Endothelial cell of umbilical vein (primary cell): ENCODE results near the gene IL10. TPM values are rescaled to one million over a fixed set of nuclear protein-coding genes. Genes with fewer than 3 reads are reported as not detected.

Source experiments
- BruUV-seq: library from RNA; stranded (reverse); fragments of 400-500 nt; replicated peaks from 2 replicates; lab custom pipeline; 2021; lab: Mats Ljungman, UMichigan
- CTCF ChIA-PET: fragments of 300-600, 350-600 bp; sonication (Branson Sonifier 250); formaldehyde crosslinking; loops from one replicate; lab custom pipeline; 2021; ENCODE audit warnings: antibody characterized with exemption, inconsistent platforms; lab: Charles Lee
- POLR2A ChIA-PET: fragments of 300-600, 350-600 bp; sonication (Branson Sonifier 250); formaldehyde crosslinking; loops from one replicate; lab custom pipeline; 2021; ENCODE audit warnings: antibody characterized with exemption, inconsistent platforms; lab: Charles Lee
- DNase-seq: peaks from one replicate; pipeline ENCODE4 v3.0.0-alpha.2; 2011; ENCODE audit warnings: low read depth, low spot score
- FAIRE-seq: peaks from 2 replicates; lab custom pipeline; 2011; peaks lifted over from hg19 to GRCh38; lab: Jason Lieb, UNC
- H2AFZ ChIP-seq: 2 replicates; pipeline ENCODE4 v1.6.0; 2012; ENCODE audit warnings: low read depth, low read length, control low read depth, inconsistent platforms
- H3K27ac ChIP-seq: 2 replicates; pipeline ENCODE4 v1.5.1; 2011; ENCODE audit warnings: low read depth, mild to moderate bottlenecking, control low read depth, low read length, moderate library complexity; ENCODE audit not compliant: insufficient read depth
- H3K27me3 ChIP-seq, 2 experiments: 2 replicates each; pipeline versions ENCODE4 v1.6.0 to v1.6.1; 2011; ENCODE audit warnings: low read length in 2 of 2, mixed read lengths in 1 of 2; ENCODE audit not compliant: control insufficient read depth in 2 of 2, insufficient read depth in 2 of 2
- H3K36me3 ChIP-seq, 2 experiments: 2 replicates in 1 of 2; 3 replicates in 1 of 2; pipeline ENCODE4 v1.5.1; 2011; ENCODE audit warnings: low read length in 2 of 2, mild to moderate bottlenecking in 1 of 2, moderate library complexity in 1 of 2; ENCODE audit not compliant: control insufficient read depth in 2 of 2, insufficient read depth in 2 of 2; ENCODE audit errors: extremely low read depth in 1 of 2
- H3K4me1 ChIP-seq: 3 replicates; pipeline ENCODE4 v1.5.1; 2011; ENCODE audit warnings: mild to moderate bottlenecking, low read length; ENCODE audit not compliant: control insufficient read depth, insufficient read depth; ENCODE audit errors: extremely low read depth
- H3K4me2 ChIP-seq: 2 replicates; pipeline ENCODE4 v1.6.1; 2011; ENCODE audit warnings: low read length, control low read depth, mixed read lengths; ENCODE audit not compliant: insufficient read depth
- H3K4me3 ChIP-seq, 3 experiments: fragments of 200-600 bp in 1 of 3; sonication (generic), shearing (Covaris generic) in 1 of 3; replicated peaks in 1 of 3; 2 replicates each; pipeline ENCODE4 v1.5.1; 2011 to 2016; ENCODE audit warnings: control low read depth in 3 of 3, low read length in 3 of 3, mild to moderate bottlenecking in 2 of 3, inconsistent platforms in 1 of 3, low read depth in 1 of 3, moderate library complexity in 1 of 3; ENCODE audit not compliant: insufficient read depth in 1 of 3
- H3K79me2 ChIP-seq: 2 replicates; pipeline ENCODE4 v1.6.0; 2012; ENCODE audit warnings: low read length, inconsistent platforms; ENCODE audit not compliant: control insufficient read depth, insufficient read depth
- H3K9ac ChIP-seq: replicated peaks from 2 replicates; pipeline ENCODE3; 2011; ENCODE audit warnings: low read length, control low read depth; ENCODE audit not compliant: insufficient read depth; ENCODE audit errors: extremely low read depth
- H3K9me1 ChIP-seq: replicated peaks from 3 replicates; pipeline ENCODE4 v1.6.0; 2011; ENCODE audit warnings: mild to moderate bottlenecking, low read length; ENCODE audit not compliant: control insufficient read depth, insufficient read depth; ENCODE audit errors: extremely low read depth
- H3K9me3 ChIP-seq: replicated peaks from 2 replicates; pipeline ENCODE4 v1.5.1; 2012; ENCODE audit warnings: low read length, inconsistent platforms; ENCODE audit not compliant: control insufficient read depth, insufficient read depth
- H4K20me1 ChIP-seq: replicated peaks from 2 replicates; pipeline ENCODE3; 2011; ENCODE audit warnings: mild to moderate bottlenecking, low read length; ENCODE audit not compliant: control insufficient read depth, insufficient read depth; ENCODE audit errors: extremely low read depth
- EZH2 ChIP-seq: IDR thresholded peaks from 2 replicates; pipeline ENCODE4 v1.6.1; 2012; ENCODE audit warnings: borderline replicate concordance, low read depth, mild to moderate bottlenecking, moderate library complexity, low read length, inconsistent platforms; ENCODE audit not compliant: severe bottlenecking
- FOS ChIP-seq: IDR thresholded peaks from 2 replicates; pipeline ENCODE4 v1.6.1; 2011; ENCODE audit warnings: mild to moderate bottlenecking, low read length, moderate library complexity, borderline replicate concordance; ENCODE audit not compliant: insufficient read depth
- GATA2 ChIP-seq: IDR thresholded peaks from 2 replicates; pipeline ENCODE4 v1.7.0; 2011; ENCODE audit warnings: low read depth, mild to moderate bottlenecking, moderate library complexity, mixed read lengths, low read length; ENCODE audit not compliant: insufficient read length, insufficient read depth
- JUN ChIP-seq: IDR thresholded peaks from 2 replicates; pipeline ENCODE4 v1.6.1; 2011; ENCODE audit warnings: borderline replicate concordance, low read depth; ENCODE audit not compliant: insufficient read length, insufficient read depth
- MAX ChIP-seq: IDR thresholded peaks from 2 replicates; pipeline ENCODE4 v1.6.1; 2011; ENCODE audit not compliant: insufficient read depth, insufficient read length
- MYC ChIP-seq: IDR thresholded peaks from one replicate; pipeline ENCODE4 v1.6.1; 2011; ENCODE audit warnings: mild to moderate bottlenecking, low read depth, low read length
- POLR2A ChIP-seq: IDR thresholded peaks from 2 replicates; pipeline ENCODE4 v1.6.1; 2012; ENCODE audit warnings: low read depth, mild to moderate bottlenecking, control low read depth, low read length
- POLR2AphosphoS5 ChIP-seq: IDR thresholded peaks from 2 replicates; pipeline ENCODE4 v1.6.1; 2012; ENCODE audit warnings: low read depth, mild to moderate bottlenecking, control low read depth, low read length, moderate library complexity; ENCODE audit not compliant: insufficient read depth
- dilution Hi-C: fragments of 300-500 bp; cut with MboI; formaldehyde crosslinking; loops from one replicate; pipeline ENCODE4 v1.15.0; 2019; ENCODE audit warnings: low sequenced_read_pairs; ENCODE audit not compliant: extremely low pct_ligation_motif_present
- intact Hi-C: fragments of 100-400 bp; cut with micrococcal nuclease; formaldehyde crosslinking; loops from one replicate; pipeline ENCODE4 v1.10.0; 2022
- polyA plus RNA-seq, 4 experiments: library from polyadenylated mRNA; depleted of rRNA in 3 of 4; stranded (reverse) in 3 of 4; unstranded in 1 of 4; fragments of >200 nt; gene quantifications; 2 replicates each; pipeline versions ENCODE4 v1.2.1 to v1.2.3, GENCODE V29; 2011 to 2012; ENCODE audit warnings: missing spikeins in 1 of 4
- total RNA-seq: library from RNA; stranded (reverse); gene quantifications from 2 replicates; pipeline ENCODE4 v1.2.3, GENCODE V29; 2021
- TF ChIP-seq, protein P1 (sequence below), 2 donors: IDR thresholded peaks; 1 replicate in 1 of 2; 2 replicates in 1 of 2; pipeline ENCODE4 v1.5.1; 2011; ENCODE audit warnings: low read length in 2 of 2, mild to moderate bottlenecking in 2 of 2, moderate library complexity in 2 of 2, control low read depth in 1 of 2, inconsistent platforms in 1 of 2, low read depth in 1 of 2; ENCODE audit not compliant: insufficient read depth in 1 of 2; ENCODE audit errors: extremely low read depth in 1 of 2

The IL10 gene
- total and polyA plus RNA-seq, 2 donors (not counting 3 experiments of a cell fraction or from before 2014, with no cell fraction given): not detected

- no TSS peak for BruUV-seq
- Histone ChIP-seq H3K9me3 (no peaks in the 10 kb centered on the region), H3K79me2 (peaks cover 26% of the 10 kb centered on the region), H3K4me1 (no peaks in the 10 kb centered on the region), H4K20me1 (peaks cover 8% of the 10 kb centered on the region), H3K4me2 (no peak overlapping the region), H3K9ac (no peak overlapping the region), H3K36me3 (peaks cover 2 to 11% of the 10 kb centered on the region in 2 experiments), H3K27me3 (no peaks in the 10 kb centered on the region), H2AFZ (no peak overlapping the region), H3K4me3 (no peak overlapping the region), H3K27ac (no peak overlapping the region), H3K9me1 (no peaks in the 10 kb centered on the region)
- dilution Hi-C loops (no loop called here), intact Hi-C loops (loop anchor here (5.0 kb wide), 3 partner anchors 82 to 257 kb away; no protein-coding TSS in a partner anchor)
- FAIRE-seq: peak; percentile 82
- no peak for TF ChIP-seq FOS
- no peak for TF ChIP-seq POLR2A
- TF ChIP-seq MYC: no peak
- TF ChIP-seq, protein P1, sequence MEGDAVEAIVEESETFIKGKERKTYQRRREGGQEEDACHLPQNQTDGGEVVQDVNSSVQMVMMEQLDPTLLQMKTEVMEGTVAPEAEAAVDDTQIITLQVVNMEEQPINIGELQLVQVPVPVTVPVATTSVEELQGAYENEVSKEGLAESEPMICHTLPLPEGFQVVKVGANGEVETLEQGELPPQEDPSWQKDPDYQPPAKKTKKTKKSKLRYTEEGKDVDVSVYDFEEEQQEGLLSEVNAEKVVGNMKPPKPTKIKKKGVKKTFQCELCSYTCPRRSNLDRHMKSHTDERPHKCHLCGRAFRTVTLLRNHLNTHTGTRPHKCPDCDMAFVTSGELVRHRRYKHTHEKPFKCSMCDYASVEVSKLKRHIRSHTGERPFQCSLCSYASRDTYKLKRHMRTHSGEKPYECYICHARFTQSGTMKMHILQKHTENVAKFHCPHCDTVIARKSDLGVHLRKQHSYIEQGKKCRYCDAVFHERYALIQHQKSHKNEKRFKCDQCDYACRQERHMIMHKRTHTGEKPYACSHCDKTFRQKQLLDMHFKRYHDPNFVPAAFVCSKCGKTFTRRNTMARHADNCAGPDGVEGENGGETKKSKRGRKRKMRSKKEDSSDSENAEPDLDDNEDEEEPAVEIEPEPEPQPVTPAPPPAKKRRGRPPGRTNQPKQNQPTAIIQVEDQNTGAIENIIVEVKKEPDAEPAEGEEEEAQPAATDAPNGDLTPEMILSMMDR (IDR thresholded peaks at IDR 0.05; ENCODE audit: extremely low read depth in 1 of 2, insufficient read depth in 1 of 2, low read depth in 1 of 2, low read length in 2 of 2): peak; percentile 64 to 71
- no peak for TF ChIP-seq MAX
- no peak for TF ChIP-seq JUN
- TF ChIP-seq GATA2: no peak
- TF ChIP-seq POLR2AphosphoS5: no peak
- no peak for TF ChIP-seq EZH2
- POLR2A ChIA-PET: no interaction called here
- CTCF ChIA-PET: interaction anchor here (0.6 to 3.5 kb wide), 18 partner anchors 10 to 1160 kb away, joined by 3 to 21 read pairs (median 4); partner anchors contain the start of gene DYRK3
- peak; percentile 31 for DNase-seq
Observed at GRCh38 chr1:206725109-206725963, 47.0 kb downstream of the IL10 start.
